Kidney (tissue), 14 donors: ENCODE measurements around the gene TMEM147. TPM values are rescaled to one million over a fixed set of nuclear protein-coding genes. Genes with fewer than 3 reads are reported as not detected.

Experiments
- DNase-seq, 5 donors: peaks; one replicate each; pipeline ENCODE4 v3.0.0-alpha.2; 2013 to 2020
- FAIRE-seq: peaks from 2 replicates; lab custom pipeline; 2012; peaks lifted over from hg19 to GRCh38; lab: Jason Lieb, UNC
- H3K27ac ChIP-seq, 2 donors: one replicate each; pipeline ENCODE4 v1.7.0; 2013; ENCODE audit warnings: low read depth in 2 of 2, low read length in 2 of 2, inconsistent platforms in 1 of 2
- H3K27me3 ChIP-seq: one replicate; pipeline ENCODE4 v1.7.1; 2013; ENCODE audit warnings: low read length, inconsistent platforms; ENCODE audit not compliant: control insufficient read depth, insufficient read depth
- H3K36me3 ChIP-seq, 3 donors: one replicate each; pipeline versions ENCODE4 v1.7.0 to v1.7.1; 2013; ENCODE audit warnings: low read length in 3 of 3, control low read depth in 1 of 3, inconsistent platforms in 1 of 3; ENCODE audit not compliant: insufficient read depth in 3 of 3, control insufficient read depth in 2 of 3
- H3K4me1 ChIP-seq, 3 donors: one replicate each; pipeline versions ENCODE4 v1.7.0 to v1.7.1; 2013; ENCODE audit warnings: low read length in 3 of 3, inconsistent platforms in 1 of 3, low read depth in 1 of 3; ENCODE audit not compliant: control insufficient read depth in 2 of 3, insufficient read depth in 2 of 3
- H3K4me3 ChIP-seq, 3 donors: one replicate each; pipeline versions ENCODE4 v1.7.0 to v1.8.1; 2013; ENCODE audit warnings: low read length in 3 of 3, control low read depth in 1 of 3, inconsistent platforms in 1 of 3
- H3K9ac ChIP-seq, 3 donors: one replicate each; pipeline versions ENCODE4 v1.7.0 to v1.7.1; 2013; ENCODE audit warnings: low read length in 3 of 3, control low read depth in 1 of 3, inconsistent platforms in 1 of 3
- H3K9me3 ChIP-seq, 3 donors: one replicate each; pipeline versions ENCODE4 v1.7.0 to v1.7.1; 2013; ENCODE audit warnings: low read length in 3 of 3, control low read depth in 1 of 3, inconsistent platforms in 1 of 3; ENCODE audit not compliant: control insufficient read depth in 2 of 3, insufficient read depth in 1 of 3
- CTCF ChIP-seq: IDR thresholded peaks from 3 replicates; pipeline ENCODE4 v1.5.1; 2012; ENCODE audit warnings: mild to moderate bottlenecking, moderate library complexity, borderline replicate concordance; ENCODE audit not compliant: insufficient read depth; ENCODE audit errors: extremely low read depth
- intact Hi-C: fragments of 100-400 bp; cut with DNase I; formaldehyde crosslinking; loops from one replicate; pipeline ENCODE4 v1.11.1; 2022
- polyA plus RNA-seq: library from polyadenylated mRNA; stranded (reverse); fragments of 350-450 nt; fragmentation: Illumina TruSeq; extraction: RNeasy Lipid Tissue Mini Kit (QIAGEN cat#74804); gene quantifications from one replicate; pipeline ENCODE4 v1.2.3, GENCODE V29; 2014; ENCODE audit warnings: low read depth, low replicate concordance; ENCODE audit not compliant: insufficient read depth
- total RNA-seq: library from RNA; stranded (reverse); fragmentation: NEBNext Ultra II Directional; extraction: Animal tissue kit (Norgen Biotek cat#: 25700); gene quantifications from one replicate; pipeline ENCODE4 v1.2.1, GENCODE V29; 2021
- donor health status: control.
- donor health status: control.
- donor health status: control.
- donor health status: control.
- donor health status: control.
- donor health status: DM: yes; HTN: yes; CAD: no.
- donor health status: Normal renal cell carcinoma (clear cell type).

TMEM147 gene
- total and polyA plus RNA-seq, 2 donors from 2014 or later, result 76.9 to 233 TPM

GRCh38 chr19:35551091-35551810 lies 5.8 kb downstream of the TMEM147 start:
- Histone ChIP-seq H3K27ac (no peak overlapping the region), H3K36me3 (peaks cover 0 to 3% (median 0%) of the 10 kb centered on the region in 3 donors), H3K27me3 (no peaks in the 10 kb centered on the region), H3K9ac (no peak overlapping the region), H3K9me3 (no peaks in the 10 kb centered on the region), H3K4me1 (peaks cover 0 to 7% (median 0%) of the 10 kb centered on the region in 3 donors), H3K4me3 (no peak overlapping the region)
- FAIRE-seq (no peak), DNase-seq (no peak)
- TF ChIP-seq CTCF, result no peak
- intact Hi-C loops, result no loop called here

- intact Hi-C loops, result no loop called here
- H3K9ac ChIP-seq, result no peak overlapping the region
- H3K9me3 ChIP-seq, result no peaks in the 10 kb centered on the region
- H3K36me3 ChIP-seq, result no peaks in the 10 kb centered on the region
- H3K4me1 ChIP-seq, result peaks cover 0 to 2% (median 0%) of the 10 kb centered on the region in 3 donors
- DNase-seq, result no peak
- peaks cover 3% of the 10 kb centered on the region for H3K27me3 ChIP-seq
- H3K27ac ChIP-seq, result no peak overlapping the region
- no peak overlapping the region for H3K4me3 ChIP-seq
- TF ChIP-seq CTCF, result no peak
- FAIRE-seq, result no peak
Measured at GRCh38 chr19:35552534-35553384, 7.3 kb downstream of the TMEM147 start.

GRCh38 chr19:35553385-35554000 lies 8.1 kb downstream of the TMEM147 start:
- Histone ChIP-seq H3K4me3 (no peak overlapping the region), H3K9ac (no peak overlapping the region), H3K27me3 (peaks cover 3% of the 10 kb centered on the region), H3K9me3 (no peaks in the 10 kb centered on the region), H3K36me3 (no peaks in the 10 kb centered on the region), H3K4me1 (peaks cover 0 to 2% (median 0%) of the 10 kb centered on the region in 3 donors), H3K27ac (no peak overlapping the region)
- intact Hi-C loops, result no loop called here
- TF ChIP-seq CTCF, result no peak
- DNase-seq, result no peak
- no peak for FAIRE-seq
